ENCODE data around the gene PAX6.

DNA sequence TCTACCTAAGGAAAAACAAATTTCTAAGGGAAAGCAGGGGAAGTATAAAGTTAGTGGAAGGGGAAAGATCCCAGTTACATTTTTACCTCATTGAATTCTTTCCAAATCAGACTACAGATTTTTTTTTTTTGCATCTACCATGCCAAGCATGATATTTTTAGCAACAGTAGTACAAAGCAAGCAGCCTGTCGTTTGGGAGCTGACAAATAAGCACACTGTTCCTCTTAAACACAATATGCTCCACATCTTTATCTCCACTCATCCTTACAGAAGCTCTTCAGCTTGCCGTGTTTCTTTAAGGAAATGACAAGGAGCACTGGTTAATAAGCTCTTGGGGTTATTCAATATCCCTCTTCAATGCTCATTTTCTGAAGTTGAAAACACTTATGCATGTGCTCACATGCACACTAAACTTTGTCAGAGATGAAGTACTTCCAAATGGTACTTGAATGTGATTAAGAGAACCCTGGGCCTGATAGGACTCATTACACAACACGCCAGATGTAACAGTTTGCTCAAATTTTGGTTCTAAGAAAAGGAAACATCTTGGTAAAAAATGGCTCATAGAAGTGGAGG lies 53.8 kb downstream of the PAX6 start:
- TF ChIP-seq EZH2 (IDR thresholded peaks at IDR 0.05; ENCODE audit: low read length, missing control alignments): no peak
- TF ChIP-seq, protein P1, sequence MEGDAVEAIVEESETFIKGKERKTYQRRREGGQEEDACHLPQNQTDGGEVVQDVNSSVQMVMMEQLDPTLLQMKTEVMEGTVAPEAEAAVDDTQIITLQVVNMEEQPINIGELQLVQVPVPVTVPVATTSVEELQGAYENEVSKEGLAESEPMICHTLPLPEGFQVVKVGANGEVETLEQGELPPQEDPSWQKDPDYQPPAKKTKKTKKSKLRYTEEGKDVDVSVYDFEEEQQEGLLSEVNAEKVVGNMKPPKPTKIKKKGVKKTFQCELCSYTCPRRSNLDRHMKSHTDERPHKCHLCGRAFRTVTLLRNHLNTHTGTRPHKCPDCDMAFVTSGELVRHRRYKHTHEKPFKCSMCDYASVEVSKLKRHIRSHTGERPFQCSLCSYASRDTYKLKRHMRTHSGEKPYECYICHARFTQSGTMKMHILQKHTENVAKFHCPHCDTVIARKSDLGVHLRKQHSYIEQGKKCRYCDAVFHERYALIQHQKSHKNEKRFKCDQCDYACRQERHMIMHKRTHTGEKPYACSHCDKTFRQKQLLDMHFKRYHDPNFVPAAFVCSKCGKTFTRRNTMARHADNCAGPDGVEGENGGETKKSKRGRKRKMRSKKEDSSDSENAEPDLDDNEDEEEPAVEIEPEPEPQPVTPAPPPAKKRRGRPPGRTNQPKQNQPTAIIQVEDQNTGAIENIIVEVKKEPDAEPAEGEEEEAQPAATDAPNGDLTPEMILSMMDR (conservative IDR thresholded peaks at IDR 0.05 in 1 of 2, IDR thresholded peaks at IDR 0.05 in 1 of 2; ENCODE audit: low read depth in 1 of 2, low read length in 2 of 2): no peak

All from fibroblast of lung (primary cell).